HG03520 (cell line): ENCODE measurements around the gene CD40.

Experiments
- ATAC-seq: cut with Tn5 transposase; IDR thresholded peaks from one replicate; pipeline ENCODE4 v1.9.1; 2021; ENCODE audit warnings: mild to moderate bottlenecking, moderate library complexity; ENCODE audit not compliant: unreplicated experiment

The CD40 gene

DNA sequence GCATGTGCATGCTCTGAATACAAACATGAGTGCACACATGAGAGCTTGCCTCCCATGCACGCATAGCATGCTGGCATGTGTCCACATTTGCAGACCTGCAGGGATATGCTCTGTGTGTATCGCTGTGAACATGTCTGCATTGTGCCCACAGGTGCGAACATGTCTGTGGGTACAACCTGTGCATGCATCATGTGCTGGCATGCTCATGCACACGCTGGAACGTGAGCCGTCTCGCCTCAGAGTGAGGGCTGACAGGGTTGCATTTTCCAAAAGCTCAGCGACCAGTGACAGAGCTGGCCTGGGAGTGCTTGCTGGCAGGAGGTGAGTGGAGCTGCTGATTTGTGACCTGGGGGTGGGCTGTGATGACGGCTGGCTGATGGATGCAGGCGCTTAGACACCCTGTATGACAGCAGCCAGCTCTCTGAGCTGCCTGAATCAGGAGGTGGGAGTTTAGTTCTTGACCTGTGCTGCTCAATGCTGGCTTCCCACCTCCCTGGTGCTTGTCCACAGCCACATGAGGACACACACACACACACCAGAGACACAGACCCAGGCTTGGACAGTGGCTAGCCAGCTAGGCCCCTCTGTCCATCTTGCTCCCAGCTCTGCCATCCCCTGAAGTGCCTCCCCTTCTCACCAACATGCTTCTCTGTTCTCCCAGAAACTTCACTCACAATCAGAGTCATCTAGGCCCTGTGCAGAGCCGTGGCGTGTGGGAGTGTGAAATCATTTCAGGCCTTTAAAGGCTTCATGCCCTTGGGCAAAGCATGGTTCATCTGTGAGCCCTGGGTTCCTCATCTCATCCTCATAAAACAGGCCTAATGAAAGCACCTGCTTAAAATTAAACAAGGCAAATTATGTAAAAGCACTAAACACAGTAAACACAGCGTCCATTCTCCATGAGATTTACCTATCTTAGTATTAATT, 51.4 kb downstream of the CD40 start:
- ATAC-seq, result no peak

GRCh38 chr20:46171476-46171875, 53.4 kb downstream of the CD40 start:
- no peak for ATAC-seq

DNA sequence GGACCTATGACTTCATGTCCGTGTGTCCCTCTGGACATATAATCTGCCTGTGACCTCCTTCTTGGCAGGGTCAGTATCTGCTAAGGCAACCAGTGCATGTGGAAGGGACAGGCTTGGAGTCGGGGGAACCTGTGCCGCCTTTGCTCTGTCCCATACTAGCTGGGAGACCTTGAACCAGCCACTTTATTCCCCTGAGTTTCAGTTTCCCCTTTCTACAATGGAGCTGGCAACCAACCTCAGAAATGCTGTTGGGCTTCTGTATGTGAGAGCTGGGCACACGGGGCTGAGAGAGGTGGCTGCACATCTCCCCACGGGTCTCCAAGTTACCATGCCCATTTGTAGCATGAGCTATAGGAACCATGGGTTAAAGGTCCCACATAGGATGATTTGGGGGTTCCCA, 53.8 kb downstream of the CD40 start:
- ATAC-seq, result no peak

- ATAC-seq, result no peak
Observed at GRCh38 chr20:46172455-46172854, 54.3 kb downstream of the CD40 start.

GRCh38 chr20:46172961-46173536, 54.9 kb downstream of the CD40 start:
- ATAC-seq, result no peak

GRCh38 chr20:46173652-46174468, 55.7 kb downstream of the CD40 start:
- ATAC-seq, result no peak

- no peak for ATAC-seq
Observed at GRCh38 chr20:46174469-46175126, 56.5 kb downstream of the CD40 start.

DNA sequence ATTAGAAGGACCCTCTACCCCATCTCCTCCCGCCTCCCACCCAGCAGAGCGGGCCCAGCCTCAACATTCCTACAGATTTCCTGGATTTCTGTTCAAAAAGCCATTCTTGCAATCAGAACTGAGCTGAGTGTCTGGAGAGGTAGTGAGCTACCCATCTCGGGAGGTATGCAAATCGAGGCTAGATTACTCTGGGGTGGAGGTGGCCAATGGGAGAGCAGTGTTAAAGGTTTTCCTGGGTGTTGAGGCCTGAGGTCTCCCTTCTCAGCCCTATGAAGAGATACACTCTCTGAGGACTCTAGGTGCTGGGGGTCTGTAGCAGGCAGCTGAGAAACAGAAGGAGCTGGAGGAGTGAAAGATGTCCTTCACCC, 57.0 kb downstream of the CD40 start:
- no peak for ATAC-seq

DNA sequence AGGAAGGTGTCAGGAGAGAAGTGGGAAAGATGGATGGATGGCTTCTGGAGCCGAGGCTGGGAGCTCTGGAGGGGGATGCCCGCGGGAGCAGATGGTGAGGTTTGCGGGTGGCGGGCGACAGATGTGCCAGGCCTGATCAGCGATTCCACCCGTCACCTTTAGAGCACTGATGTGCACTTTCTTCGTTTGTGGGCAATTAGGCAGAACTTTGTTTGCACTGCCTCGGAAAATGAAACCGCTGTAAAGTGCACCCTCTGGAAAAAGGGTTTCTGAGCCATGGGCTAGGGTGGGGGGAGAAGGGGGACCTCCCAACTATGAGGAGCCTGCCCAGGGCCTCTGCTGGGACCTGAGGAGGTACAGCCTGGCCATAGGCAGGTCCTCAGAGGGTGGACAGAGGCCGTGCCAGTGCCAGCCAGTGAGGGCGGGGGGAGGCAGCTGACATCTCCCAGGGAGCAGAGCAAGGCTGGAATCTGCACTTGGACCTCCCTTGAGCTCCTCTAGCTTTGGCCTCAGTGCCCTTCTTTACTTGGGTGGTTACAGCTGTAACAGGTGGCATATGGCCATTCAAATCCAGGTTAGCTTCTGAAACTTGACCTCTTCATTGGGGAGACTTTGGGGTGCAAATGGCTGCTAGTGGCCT, 58.7 kb downstream of the CD40 start:
- no peak for ATAC-seq

GRCh38 chr20:46177768-46178167, 59.7 kb downstream of the CD40 start:
- no peak for ATAC-seq

GRCh38 chr20:46178891-46179290, 60.8 kb downstream of the CD40 start:
- ATAC-seq, result no peak
